NCI-H1417 (cell line): ENCODE data around the gene GFPT2.
A peak's percentile ranks its signal among the peaks of the same experiment; 100 is the strongest.

Experiments
- DNase-seq, 3 experiments: peaks; one replicate each; lab custom pipeline; 2025; lab: John Stamatoyannopoulos, UW

GFPT2 gene

DNA sequence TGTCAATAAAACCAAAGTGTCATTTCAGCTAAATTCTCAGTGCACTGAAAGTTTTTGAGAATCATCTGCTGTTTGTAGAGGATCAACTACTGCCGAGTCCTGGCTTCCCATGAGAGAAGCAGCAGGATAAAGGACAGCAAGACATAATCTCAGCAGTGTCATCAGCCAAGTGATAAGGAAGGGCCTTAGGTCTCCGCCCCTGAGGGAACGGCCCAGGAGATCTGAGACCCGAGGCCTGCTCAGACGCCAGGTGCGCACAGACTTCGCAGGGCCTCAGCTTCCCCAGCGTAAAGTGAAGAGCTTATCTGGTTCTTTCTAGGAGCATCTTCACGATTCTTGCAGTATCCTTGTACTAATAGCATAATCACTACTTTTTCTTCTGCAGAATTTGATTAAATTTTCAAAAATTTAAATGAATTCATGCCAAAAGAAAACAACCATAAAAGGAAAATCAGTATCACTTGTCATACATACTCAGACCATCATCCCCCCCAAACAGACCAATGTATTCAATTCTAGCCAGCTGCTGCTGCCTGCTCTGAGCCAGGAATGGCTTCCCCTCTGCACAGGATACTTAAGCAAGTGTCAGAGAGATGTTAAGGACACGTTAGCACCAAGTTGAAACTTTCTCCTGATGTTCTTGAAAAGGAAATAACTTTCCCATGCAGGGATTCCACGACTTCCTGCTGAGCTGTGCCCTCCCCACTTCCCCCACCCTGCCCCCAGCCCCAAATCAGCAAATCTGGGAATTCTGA is 2.2 kb downstream of the GFPT2 start:
- peak in 1 of 3 experiments; percentile 3 for DNase-seq

DNA sequence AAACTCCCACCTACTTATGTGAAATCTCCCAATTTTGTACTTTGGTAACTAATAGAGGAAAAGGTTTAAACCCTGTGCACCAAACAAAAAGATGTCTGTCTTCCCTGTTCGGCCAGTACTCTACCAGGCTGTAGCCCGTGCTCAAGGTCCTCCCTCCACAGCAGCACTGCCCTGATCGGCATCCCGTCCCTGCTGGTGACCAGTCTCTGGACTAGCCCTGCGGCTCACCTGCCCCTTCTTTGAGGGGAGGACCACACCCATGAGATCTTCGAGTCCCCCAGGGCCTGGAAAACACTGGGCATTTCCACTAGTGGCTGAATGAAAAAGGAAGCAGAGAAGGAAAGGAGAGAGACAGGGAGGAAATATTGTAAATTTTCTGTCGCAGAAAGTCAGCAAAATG is 2.8 kb downstream of the GFPT2 start:
- no peak for DNase-seq

DNA sequence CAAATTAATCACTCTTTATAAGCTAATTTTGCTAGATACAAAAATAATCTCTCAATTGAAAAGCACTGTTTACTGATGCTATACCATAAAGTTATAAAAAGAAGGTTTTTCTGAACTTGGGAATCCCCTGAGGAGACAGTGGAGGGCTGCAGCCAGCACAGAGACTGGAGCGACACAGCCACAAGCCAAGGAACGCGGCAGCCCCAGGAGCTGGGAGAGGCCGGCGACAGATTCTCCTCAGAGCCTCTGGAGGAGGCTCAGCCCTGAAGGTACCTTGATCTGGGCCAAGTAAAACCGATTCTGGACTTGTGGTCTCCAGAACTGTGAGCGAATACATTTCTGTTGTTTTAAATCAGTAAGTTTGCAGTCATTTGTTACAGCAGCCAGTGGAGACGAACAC is 3.7 kb downstream of the GFPT2 start:
- DNase-seq = no peak

DNA sequence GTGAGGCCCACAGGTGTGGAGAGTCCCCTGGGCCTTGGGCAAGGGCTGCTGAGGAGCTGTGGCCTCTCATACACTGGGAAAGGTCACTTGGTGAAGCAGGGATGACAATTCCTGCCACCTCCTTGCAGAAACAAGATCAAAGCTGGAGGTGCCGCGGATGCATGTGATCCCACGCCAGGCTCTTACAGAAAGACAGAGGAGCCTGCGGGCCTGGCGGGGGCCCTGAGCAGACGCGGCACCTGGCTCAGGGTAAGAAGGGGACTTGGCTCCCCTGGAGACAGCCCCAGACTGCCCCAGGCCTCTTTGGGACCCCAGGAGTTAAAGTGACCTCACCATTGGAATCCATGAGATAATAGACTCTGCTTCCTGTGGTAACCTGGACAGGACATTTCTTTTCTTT is 4.8 kb downstream of the GFPT2 start:
- DNase-seq = no peak

DNA sequence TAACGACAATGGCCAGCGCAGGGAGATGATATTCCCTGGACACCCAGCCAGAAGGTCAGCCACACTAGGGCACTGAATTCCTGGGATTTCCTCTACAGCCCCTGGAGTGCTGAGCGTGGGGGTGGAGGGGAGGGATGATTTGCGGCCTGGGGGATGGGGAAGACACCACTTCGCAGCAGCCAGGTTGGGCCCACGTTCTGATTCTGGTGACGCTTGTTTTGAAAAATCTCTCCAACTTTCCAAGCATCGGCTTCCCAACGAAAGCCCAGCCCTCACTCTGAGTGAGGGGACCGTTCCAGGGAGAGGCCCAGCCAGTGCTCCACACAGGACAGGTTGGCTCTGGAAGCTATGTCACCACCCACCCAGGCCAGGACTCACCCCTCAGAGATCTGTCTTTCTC is 5.4 kb downstream of the GFPT2 start:
- DNase-seq = no peak

DNA sequence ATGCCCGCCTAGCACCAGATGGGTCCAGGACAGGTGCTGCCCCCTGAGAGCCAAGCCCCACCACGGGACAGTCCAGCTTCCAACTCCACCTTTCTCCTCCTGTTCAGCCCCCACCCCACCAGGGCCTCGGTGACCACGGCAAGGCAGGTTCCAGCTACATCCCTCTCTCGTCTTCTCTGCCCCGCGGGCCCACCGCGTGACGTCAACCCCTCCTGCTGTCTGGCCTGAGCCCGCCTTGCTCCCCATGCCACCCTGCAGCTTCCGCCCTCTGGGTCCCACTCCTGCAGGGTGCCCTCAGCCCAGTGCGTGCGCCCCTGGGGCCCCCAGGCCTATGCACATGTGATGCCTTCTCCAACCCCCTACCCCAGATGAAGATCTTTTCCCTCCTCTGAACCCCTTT is 6.8 kb downstream of the GFPT2 start:
- DNase-seq = no peak

DNA sequence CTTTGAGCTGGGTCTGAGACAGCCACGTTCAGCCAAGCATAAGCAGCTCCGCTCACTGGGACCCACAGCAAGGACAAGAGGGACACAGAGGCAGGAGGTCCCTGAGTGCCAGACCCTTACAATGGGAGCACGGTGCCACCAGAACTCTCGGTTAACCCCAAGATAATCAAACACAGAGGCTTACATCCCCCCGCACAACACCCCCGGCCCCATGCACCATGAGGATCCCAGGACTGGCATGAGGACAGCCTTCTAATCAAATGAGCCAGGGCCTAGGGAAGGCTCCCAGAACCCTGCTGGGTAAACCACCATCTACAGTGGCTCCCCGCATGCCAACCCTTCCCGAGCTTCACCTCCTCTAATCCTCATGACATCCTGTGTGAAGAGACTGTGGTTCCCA is 7.4 kb downstream of the GFPT2 start:
- no peak for DNase-seq

DNA sequence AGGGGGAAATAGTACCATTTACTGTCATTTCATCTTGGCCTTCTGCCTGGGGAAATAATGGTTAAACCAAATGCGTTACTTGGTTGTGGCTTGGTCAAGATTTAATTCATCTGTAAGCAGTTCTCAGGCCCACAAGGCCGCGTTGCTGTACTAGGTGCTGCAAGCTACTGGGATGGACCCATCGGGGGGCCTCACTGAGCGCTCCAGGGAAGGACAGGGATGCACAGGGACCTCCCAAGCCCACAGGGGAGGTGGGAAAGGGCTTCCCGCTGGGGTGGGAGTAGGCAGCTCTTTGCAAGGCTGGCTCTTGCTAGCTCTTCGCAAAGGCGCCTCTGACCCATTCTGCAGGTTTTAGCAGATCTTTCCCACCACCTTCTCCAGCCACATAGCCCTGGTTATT is 8.0 kb downstream of the GFPT2 start:
- no peak for DNase-seq

DNA sequence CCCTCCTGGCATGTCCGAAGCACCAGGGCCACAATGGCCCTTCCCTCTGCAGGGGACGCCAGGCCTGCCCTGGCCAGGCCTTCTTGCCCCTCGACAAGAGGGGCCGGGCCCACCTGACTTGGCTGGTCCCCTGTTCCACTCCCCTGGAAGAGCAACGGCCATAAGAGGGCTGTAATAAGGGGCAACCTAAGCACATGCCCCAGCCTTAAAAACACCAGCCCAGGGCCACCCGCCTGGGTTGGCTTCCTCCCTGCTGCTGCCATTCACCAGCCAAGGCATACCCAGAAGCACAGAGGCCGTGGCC is 8.5 kb downstream of the GFPT2 start:
- no peak for DNase-seq

DNA sequence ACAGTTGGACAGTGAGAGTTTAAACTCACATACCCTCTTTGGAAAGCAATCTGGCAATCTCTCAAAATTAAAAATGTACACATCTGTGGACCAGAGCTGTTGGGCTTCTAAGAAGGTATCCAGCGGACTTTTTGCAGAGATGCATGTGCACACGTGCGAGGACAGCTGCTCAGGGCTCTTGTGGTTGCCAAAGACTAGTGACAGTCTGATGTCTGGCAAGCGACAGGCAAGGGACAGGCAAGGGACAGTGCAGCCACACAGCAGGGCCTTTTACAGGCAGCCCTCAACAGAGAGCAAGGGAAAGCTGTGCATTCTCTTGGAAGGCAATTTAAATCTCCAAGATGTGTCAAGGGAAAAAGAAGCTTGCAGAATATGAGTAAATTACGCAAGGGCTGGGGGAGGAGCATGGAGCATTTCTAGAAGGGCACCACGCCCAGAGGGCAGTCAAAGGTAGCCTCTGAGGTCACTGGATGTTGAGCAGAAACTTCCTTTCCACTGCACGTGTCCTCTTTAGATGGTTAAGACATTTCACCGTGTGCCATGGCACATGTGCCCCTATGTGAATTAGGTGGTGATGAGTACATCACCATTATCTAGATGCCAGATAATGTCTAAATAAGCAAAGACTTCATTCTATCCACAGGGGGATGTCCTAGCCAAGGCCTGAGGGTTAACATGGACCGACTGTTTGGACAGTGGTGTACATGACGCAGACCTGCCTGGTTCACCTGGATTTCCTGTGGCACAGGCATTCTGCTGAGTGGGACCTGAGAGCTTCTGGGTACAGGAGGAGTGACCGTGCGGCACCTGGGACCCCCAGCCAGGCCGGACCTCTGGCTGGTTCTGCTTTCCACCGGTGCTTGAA is 9.1 kb downstream of the GFPT2 start:
- DNase-seq = peak in 1 of 3 experiments; percentile 4

DNA sequence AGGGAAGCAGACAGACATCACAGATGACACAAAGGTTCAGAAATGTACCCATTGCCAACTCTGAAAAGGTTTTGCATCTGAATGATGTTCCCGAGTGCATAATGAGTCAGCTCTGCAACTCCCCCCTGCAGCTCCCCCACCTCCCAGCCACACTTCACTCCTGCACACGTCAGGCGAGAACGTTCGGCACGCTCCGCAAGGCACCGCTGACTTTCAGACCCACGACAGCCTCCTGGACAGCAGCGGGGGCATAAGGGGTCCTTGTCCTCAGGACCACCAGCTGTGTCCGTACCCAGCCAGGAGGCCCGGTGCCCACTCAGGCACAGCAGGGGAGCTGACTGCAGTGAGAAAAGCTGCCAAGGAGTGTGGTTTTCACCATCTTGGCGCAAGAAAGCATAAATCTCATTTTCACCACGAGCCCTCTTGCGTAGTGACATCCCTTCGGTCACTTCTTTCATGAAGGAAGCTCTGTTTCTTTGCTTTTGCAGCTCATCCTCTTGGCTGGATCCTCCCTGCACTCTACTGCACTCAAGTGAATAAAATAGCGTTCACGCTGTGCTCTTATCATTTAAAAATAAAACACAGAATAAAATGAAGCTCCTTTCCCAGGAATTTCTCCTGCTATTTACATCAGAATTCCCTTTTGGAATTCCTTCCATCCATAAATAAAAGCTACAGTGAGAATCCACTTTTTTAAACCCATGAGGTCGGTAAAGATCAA is 9.9 kb downstream of the GFPT2 start:
- peak in 1 of 3 experiments; percentile 7 for DNase-seq

DNA sequence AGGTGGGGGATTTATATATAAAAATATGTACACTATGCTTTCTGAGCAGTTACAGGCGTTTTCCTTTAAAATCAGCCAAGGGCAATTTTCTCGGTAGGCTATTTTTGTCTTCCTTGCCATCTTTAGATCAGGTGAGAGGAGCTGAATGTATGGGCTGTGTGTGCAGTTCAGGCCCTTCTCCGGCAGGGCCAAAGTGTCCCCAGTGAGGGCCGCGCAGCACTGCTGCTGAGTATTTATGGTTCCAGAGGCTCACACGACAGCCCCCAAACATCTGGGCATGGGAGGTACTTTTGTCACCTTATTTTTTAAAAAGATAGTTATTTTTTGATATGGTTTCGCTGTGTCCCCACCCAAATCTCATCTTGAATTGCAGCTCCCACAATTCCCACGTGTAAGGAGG is 11.5 kb downstream of the GFPT2 start:
- no peak for DNase-seq

DNA sequence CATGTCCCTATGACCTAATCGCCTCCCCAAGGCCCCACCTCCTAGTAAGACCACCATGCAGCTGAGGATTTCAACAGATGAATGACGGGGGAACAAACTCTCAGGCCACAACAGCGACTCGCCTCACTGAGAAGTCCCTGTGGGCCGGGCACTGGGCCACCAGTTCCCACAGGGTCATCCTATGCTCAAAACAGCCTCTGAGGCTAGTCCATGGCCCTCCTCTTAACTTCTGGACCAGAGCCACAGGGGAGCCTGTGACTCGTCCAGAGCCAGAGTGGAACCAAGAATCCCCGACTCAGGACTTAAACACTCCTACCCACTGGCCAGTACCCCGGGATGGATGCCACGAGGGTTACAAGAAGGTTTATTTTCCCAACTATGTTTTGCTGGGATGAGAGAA is 12.3 kb downstream of the GFPT2 start:
- DNase-seq = no peak

DNA sequence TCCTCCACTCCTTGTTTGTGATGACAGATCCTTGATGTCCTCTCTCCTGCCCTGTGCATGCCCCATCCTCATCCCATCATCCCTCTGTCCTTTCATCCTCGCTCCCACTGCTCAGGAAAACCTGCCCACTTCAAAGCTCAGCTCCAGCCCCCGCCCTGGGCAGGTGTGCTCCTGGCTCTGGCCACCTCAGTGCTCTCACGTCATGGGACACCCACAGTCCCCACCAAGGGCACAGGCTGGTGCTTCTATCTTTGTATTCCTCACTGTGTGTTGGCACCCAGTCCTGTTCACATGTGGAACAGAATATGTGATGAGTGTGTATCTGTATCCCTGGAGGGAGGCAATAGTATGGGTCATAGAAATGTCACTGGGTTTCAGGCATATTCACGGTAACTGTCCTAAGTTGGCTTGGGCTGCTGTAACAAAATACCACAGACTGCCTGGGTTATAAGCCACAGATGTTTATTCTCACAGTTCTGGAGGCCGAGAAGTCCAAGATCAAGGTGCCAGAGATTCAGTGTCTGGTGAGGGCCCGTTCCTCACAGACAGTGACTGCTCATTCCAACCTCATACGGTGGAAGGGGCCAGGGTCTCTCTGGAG is 13.5 kb downstream of the GFPT2 start:
- no peak for DNase-seq

DNA sequence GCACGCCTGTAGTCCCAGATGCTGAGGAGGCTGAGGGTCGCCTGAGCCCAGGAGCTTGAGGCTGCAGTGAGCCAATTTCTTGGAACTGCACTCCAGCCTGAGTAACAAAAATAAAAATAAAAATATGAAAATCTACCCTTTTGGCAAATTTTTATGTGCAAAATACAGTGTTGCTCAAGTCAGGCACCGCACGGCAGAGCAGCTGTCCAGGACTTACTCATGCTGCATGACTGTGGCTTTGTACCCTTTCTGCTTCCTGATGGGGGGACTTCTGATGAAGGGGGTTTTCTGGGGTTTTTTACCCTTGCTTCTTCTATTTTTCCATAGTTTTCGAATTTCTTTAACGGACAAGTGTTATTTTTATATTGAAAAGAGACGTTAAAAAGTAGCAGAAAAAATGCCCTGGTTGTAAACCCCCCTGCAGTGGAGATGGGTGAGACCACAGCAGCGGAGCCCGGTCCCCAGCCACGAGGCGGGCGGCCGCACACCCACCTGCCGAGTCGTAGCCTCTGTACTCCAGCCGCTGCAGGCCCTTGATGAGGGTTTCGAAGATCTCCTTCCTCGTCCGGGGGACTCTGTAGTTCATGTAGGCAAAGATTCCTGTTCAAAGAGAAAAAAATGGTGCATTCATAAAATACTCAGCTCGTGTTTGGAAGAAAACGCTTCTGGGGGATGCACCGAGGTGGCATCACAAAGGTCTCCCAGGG is 15.0 kb downstream of the GFPT2 start:
- no peak for DNase-seq

DNA sequence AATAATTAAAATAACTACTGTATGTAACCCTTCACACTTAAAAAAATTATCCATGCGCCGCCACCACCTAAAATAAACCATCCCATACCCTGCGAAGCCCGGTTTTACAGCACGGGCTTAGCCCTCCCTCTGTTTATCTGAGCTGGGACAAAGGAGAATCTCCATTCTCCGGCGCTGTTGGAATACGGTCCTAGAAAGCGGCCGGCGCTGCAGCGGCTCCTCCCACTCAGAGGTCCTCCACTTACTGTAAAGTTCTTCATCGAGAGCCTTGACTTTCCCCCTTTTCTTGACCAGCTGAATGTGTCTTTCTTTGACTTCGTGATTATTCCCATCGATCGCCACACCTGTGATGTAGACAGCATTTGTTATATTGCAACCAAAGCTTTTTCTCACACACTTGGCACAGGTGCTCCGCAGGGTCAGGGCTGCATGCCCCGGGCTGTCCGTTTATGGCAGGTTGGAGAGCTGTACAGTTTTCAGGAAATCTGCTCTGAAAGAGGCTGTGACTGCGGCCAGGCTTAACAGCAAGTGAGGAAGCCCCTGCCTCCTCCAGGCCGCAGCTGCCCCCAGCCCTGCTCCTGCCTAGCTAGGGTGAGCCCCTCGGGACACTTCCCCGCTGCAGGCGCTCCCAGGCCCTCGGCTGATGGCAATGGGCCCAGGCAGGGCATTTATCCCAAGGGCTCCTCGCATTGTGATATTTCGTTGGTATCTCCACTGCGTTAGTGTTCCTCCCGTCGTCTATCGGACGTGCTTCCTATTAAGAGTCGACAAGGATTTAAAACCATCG is 16.7 kb downstream of the GFPT2 start:
- DNase-seq = no peak

DNA sequence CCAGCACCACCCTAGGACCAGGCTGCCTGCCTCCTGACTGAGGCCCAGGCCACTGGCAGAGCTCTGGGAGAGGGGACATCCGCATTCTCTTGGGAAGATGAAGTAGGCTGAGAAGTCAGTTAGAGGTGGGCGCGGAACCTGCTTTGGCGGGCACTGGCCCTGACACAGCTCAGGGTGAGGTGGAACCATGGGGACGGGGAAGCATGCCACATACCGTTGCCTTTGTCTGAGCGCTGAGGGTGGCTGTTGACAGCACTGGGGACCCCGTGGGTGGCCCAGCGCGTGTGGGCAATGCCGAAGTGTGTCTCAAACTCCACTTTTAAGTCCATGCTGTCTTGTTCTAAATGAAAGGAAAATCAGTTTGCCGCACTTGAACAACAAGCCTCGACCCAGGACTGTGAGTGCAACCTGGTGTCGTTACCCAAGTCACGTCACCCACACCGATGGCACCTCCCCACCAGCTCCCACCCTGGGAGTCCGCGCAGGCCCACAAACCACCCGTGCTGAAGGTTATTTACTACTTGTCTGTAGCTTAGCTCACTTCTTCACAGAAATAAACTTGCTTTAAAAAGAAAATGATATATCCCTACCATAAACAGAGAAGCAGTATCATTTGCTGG is 17.4 kb downstream of the GFPT2 start:
- no peak for DNase-seq

DNA sequence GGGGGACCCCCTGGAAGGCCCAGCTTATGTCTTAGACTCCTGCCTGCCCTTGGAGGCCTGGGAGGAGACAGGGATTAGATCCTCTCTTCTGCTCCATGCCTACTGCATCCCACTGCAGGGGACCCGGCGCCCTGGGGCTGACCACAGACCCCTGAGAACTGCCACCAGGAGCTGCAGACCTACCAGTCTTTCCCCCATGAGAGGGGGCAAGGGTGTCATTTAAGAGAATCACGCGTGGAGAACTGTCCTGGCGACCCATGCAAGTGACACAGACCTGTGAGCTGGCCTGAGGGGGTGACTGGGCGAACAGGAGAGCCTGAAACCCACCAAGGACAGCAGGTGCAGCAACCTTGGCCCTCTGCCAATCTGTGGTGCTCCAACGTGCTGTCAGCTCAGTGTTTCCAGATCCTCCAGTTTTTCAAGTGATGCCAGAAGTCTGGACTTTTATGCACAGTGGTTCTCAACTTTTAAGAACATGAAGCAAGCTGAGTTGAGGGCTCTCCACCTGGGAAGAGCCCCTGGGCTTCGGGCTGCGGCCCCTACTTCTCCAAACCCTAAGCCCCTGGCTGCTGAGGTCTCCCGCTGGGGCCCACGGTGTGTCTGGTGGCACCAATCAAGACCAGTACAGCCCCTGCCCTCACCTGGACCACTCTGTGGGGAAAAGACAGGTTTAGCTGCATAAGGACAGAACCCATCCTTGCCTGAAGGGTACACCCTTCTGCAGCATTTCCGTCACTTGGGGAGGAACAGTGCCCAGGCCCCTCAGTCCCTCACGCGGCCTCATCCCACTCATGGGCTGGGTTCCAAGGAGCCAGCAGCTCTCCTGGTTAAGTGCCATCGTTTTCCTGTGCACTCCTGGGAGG is 18.2 kb downstream of the GFPT2 start:
- DNase-seq = peak in 1 of 3 experiments; percentile 3

DNA sequence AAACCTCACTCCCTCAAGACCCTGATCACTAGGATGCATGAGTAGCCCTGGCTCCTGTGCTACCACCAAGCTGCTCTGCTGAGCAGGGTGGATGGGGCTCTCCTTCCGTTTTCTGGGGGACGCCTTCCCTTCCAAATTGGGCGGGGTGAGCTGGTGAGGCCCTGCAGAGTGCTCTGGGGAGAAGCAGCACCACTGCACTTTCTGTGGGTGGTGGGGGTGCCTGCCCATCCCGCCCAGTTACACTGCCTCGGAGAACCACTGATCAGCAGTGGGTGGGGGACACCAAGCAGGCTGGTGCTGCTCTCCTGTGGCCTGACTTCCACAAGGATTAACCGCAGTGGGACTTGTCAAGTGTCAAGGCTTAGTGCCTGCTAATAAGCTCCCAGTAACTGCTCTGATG is 19.0 kb downstream of the GFPT2 start:
- no peak for DNase-seq

DNA sequence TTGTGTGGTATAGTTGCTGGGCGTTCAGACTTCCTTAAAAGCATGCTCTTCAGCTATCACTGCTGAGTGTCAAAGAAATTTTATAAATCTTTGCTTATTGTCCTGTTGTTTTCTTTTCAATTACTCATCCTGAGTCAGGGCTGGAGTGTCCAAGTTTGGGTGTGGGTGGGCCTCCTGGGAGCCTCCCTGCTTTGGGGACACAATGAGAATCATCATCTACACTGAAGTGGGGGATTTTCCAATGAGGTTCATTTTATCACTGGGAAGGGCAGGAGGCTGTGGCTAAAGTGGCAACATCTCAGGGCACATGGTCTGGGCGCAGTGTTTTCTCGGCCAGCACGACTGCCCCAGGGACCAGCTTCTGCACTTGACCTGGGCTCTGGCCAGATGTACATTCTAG is 19.5 kb downstream of the GFPT2 start:
- DNase-seq = no peak
